ENCODE measurements around the gene SMYD3. TPM values are rescaled to one million over a fixed set of nuclear protein-coding genes. Genes with fewer than 3 reads are reported as not detected.

SMYD3 gene
- total RNA-seq, 1 experiment from 2014 or later = 25.5 TPM

- no peak overlapping the region for H3K14ac ChIP-seq (ENCODE audit: insufficient read depth, low read length)
- H3K4me1 ChIP-seq (ENCODE audit: insufficient read depth, low read length) = no peaks in the 10 kb centered on the region
These were observed 528.2 kb downstream of the SMYD3 start for GRCh38 chr1:245978915-245979314.

More at GRCh38 chr1:245978915-245979314, 528.2 kb downstream of the SMYD3 start:
- no peak overlapping the region for H3K56ac ChIP-seq (ENCODE audit: insufficient read length, low read depth, low read length)
- no peak overlapping the region for H2BK20ac ChIP-seq (ENCODE audit: low read depth, low read length, poor library complexity, severe bottlenecking)
- no peaks in the 10 kb centered on the region for H3K4me1 Mint-ChIP-seq
- no peak overlapping the region for H3T11ph ChIP-seq (ENCODE audit: low read length)
- no peaks in the 10 kb centered on the region for H3K79me1 ChIP-seq (ENCODE audit: insufficient read depth, low read depth, low read length, poor library complexity, severe bottlenecking)
- no peak overlapping the region for H2AK5ac ChIP-seq (ENCODE audit: insufficient read length, low read length)
- H2BK5ac ChIP-seq (ENCODE audit: insufficient read length, low read length) = no peak overlapping the region
- H3K27ac ChIP-seq (ENCODE audit: insufficient read length, low read depth, low read length) = no peak overlapping the region
- no peak overlapping the region for H4K8ac ChIP-seq (replicated peaks; ENCODE audit: insufficient read length, low read depth, low read length)
- no peaks in the 10 kb centered on the region for H3K36me3 Mint-ChIP-seq (ENCODE audit: insufficient read depth in 1 of 3, low read depth in 3 of 3)
- H3K27me3 ChIP-seq (ENCODE audit: insufficient read depth, low read length) = no peaks in the 10 kb centered on the region
- H2BK12ac ChIP-seq (ENCODE audit: insufficient read length, low read depth, low read length) = no peak overlapping the region
- H3K9me3 Mint-ChIP-seq = no peaks in the 10 kb centered on the region
- no peak overlapping the region for H3K23ac ChIP-seq (ENCODE audit: insufficient read length, low read depth, low read length)
- no peak overlapping the region for H3K4me2 ChIP-seq (ENCODE audit: insufficient read depth, insufficient read length, low read length)
- no peaks in the 10 kb centered on the region for H3K23me2 ChIP-seq (ENCODE audit: insufficient read length, low read depth, low read length, poor library complexity, severe bottlenecking)
- no peak overlapping the region for H2BK15ac ChIP-seq (ENCODE audit: low read depth, low read length)
- no peak overlapping the region for H4K91ac ChIP-seq (ENCODE audit: insufficient read length, low read depth, low read length)
- no peak for DNase-seq
- no peaks in the 10 kb centered on the region for H3K27me3 Mint-ChIP-seq (ENCODE audit: low read depth)
- no peak overlapping the region for H2AFZ ChIP-seq (ENCODE audit: low read length)
- no peak overlapping the region for H3K27ac Mint-ChIP-seq
- H3K79me2 ChIP-seq (ENCODE audit: insufficient read depth, low read length) = no peaks in the 10 kb centered on the region
- TF ChIP-seq CTCF (conservative IDR thresholded peaks at IDR 0.05) = no peak
- no peak overlapping the region for H3K4me3 Mint-ChIP-seq
- no peak overlapping the region for H3K9ac ChIP-seq (ENCODE audit: extremely low read depth, insufficient read length, low read length)
- H3K18ac ChIP-seq (ENCODE audit: insufficient read length, low read depth, low read length) = no peak overlapping the region
- no CpG with 5 or more reads among the region's 3 CpGs for WGBS (ENCODE audit: extremely low coverage, insufficient read length, low lambda C conversion rate)
- H2BK120ac ChIP-seq (ENCODE audit: low read depth, low read length, poor library complexity, severe bottlenecking) = no peak overlapping the region
- H3K4ac ChIP-seq (ENCODE audit: low read depth, low read length) = no peak overlapping the region
- no peaks in the 10 kb centered on the region for H4K20me1 ChIP-seq (ENCODE audit: control insufficient read depth, insufficient read depth, insufficient read length)
- no peaks in the 10 kb centered on the region for H3K9me3 ChIP-seq (ENCODE audit: control insufficient read depth, low read depth, low read length)
- H4K5ac ChIP-seq (ENCODE audit: insufficient read length, low read depth, low read length) = no peak overlapping the region

All from H9 (cell line).